Muscle of leg (tissue), 11 donors: ENCODE measurements around the gene SOCS3. TPM values are rescaled to one million over a fixed set of nuclear protein-coding genes. Genes with fewer than 3 reads are reported as not detected.
A peak's percentile ranks its signal among the peaks of the same experiment; 100 is the strongest.

Source experiments
- DNase-seq: peaks from one replicate; pipeline ENCODE4 v3.0.0; 2013
- H3K27ac ChIP-seq: one replicate; pipeline ENCODE4 v1.5.1; 2013; ENCODE audit warnings: mild to moderate bottlenecking, low read length, control low read depth
- H3K27me3 ChIP-seq: one replicate; pipeline ENCODE4 v1.6.1; 2013; ENCODE audit warnings: low read length; ENCODE audit not compliant: control insufficient read depth, insufficient read depth
- H3K36me3 ChIP-seq: one replicate; pipeline ENCODE4 v1.6.1; 2013; ENCODE audit warnings: low read length; ENCODE audit not compliant: control insufficient read depth, insufficient read depth
- H3K4me1 ChIP-seq: one replicate; pipeline ENCODE4 v1.6.1; 2013; ENCODE audit warnings: low read length; ENCODE audit not compliant: control insufficient read depth, insufficient read depth
- H3K4me3 ChIP-seq: one replicate; pipeline ENCODE4 v1.5.1; 2013; ENCODE audit warnings: low read length, control low read depth
- H3K9me3 ChIP-seq: replicated peaks from 2 replicates; pipeline ENCODE4 v1.6.1; 2013; ENCODE audit warnings: low read depth, low read length; ENCODE audit not compliant: control insufficient read depth
- WGBS: methylation state at CpG from one replicate; pipeline ENCODE4 v1.1.5; 2013; ENCODE audit warnings: missing lambda C conversion rate; ENCODE audit not compliant: insufficient coverage; 5-methylcytosine and 5-hydroxymethylcytosine counted together
- polyA plus RNA-seq, 8 donors: library from polyadenylated mRNA; unstranded; fragments of 120-200 nt; gene quantifications; one replicate each; pipeline versions ENCODE4 v1.2.1 to v1.2.3, GENCODE V29; 2013; ENCODE audit warnings: inconsistent platforms in 1 of 8, low replicate concordance in 1 of 8; ENCODE audit not compliant: insufficient read length in 8 of 8, insufficient read depth in 1 of 8
- total RNA-seq: library from RNA; stranded (reverse); fragments of 120-200 nt; gene quantifications from one replicate; pipeline ENCODE4 v1.2.4, GENCODE V29; 2013

SOCS3 gene
- total and polyA plus RNA-seq, 9 donors, result 8.4 to 59.8 (median 24.3) TPM

DNA sequence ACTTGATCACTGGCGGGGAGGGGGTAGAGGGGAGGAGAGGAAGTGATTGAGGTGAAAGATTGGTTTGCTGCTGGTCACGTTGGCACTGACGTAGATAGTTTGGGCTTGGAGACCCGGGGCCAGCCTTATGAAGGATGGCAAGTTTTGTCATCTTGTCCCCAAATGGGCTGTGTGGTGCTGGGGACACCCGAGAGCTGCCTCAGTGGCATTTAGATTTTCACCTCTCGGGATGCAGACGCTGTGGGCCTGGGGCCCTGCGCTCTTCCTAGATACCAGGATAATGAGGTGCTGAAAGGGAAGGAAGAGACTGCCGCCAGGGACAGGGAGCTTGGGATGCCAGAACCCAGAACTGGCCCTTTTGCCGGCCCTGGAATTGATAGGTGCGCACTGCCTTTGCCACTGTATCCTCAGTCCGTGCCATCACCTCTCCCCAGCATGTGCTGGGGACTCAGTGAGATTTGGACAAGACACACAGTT, 1.4 kb upstream of the SOCS3 start:
- H3K27ac ChIP-seq, result no peak overlapping the region
- peaks cover 16% of the 10 kb centered on the region for H3K27me3 ChIP-seq
- peaks cover 21% of the 10 kb centered on the region for H3K36me3 ChIP-seq
- H3K4me3 ChIP-seq, result no peak overlapping the region
- no peak for DNase-seq
- peaks cover 46% of the 10 kb centered on the region for H3K4me1 ChIP-seq
- WGBS, result 67% methylated on average over 10 of the region's 12 CpGs
- H3K9me3 ChIP-seq, result no peaks in the 10 kb centered on the region

DNA sequence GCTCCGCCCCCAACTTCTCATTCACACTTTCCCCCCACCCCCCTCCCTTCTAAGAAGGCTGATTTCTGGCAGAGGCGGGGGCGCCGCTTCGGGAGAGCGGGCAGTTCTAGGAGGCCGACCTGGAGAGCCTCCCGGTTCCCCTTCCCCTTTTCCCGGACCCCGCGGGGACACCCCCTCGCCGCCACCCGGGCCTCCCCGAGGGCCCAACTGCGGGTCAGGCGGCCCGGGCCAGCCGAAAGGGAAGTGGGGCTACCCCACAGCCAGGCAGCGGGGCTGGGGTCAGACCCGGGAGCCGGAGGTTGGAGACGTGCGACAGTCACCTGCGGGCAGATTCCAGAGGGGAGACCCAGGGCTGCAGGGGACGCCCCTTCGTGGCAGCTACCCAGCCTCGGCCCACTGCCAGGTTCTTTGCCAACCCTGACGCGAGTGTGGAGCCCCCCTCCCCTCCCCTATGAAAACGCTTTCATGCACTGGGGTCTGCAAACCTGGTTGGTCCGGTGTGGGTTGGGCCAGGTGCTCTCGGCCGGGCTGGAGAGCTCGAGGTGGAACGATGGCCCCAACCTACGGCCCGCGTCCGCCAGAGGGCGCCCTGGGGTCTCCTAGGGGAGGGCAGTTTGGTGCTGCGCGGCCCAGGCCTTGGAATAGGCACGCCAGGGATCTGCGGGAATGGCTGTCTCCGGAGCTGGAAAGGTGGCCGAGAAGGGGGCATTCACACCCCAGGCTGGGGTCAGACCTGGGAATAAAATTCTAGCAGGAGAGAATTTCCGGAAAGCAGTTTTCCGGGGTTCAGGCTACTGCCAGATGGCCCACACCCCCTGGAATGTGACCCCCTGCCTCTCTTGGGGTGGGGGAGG, 721 bp upstream of the SOCS3 start:
- Histone ChIP-seq H3K27me3 (peaks cover 16% of the 10 kb centered on the region), H3K9me3 (no peaks in the 10 kb centered on the region), H3K4me3 (peak overlapping the region; percentile 57), H3K4me1 (peaks cover 46% of the 10 kb centered on the region), H3K27ac (peak overlapping the region; percentile 91), H3K36me3 (peaks cover 28% of the 10 kb centered on the region)
- peak; percentile 88 for DNase-seq
- WGBS, result 4% methylated on average over 36 of the region's 49 CpGs

DNA sequence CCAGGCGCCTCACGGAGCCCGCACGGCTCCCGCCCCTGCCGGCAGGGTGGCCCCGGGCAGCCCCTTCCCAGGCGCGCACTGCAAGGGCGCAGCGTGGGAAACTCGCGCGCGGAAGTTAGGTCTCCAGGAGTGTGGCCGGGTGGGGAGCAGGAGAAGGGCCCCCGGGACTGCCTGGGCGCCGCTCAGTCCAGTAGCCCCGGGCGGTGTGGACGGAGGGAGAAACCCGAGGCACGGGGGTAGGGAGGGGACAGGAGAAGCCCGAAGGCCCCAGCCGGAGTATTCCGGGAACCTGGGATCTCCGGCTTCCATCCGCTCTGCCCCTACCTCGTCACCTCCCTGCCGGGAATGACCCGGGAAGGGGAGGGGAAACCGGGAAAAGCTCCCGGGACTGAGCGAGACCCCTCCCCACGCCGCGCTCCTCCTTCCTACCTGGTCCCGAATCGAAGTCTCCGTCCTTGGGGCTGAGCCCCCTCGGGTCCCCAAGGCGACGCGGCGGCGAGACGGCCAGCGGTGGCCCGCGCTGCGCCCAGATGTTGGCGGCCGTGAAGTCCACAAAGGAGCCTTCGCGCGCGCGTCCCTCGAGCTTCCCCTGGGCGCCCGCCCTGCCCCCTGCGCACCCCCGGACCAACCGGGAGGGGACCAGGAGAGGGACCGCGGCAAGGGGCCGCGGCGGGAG, 418 bp downstream of the SOCS3 start:
- under 1% methylated on average over 49 of the region's 70 CpGs for WGBS
- Histone ChIP-seq H3K4me3 (peak overlapping the region; percentile 94), H3K4me1 (peaks cover 50% of the 10 kb centered on the region), H3K36me3 (peaks cover 31% of the 10 kb centered on the region), H3K27ac (peak overlapping the region; percentile 90), H3K9me3 (no peaks in the 10 kb centered on the region), H3K27me3 (peaks cover 16% of the 10 kb centered on the region)
- DNase-seq, result peak; percentile 69

DNA sequence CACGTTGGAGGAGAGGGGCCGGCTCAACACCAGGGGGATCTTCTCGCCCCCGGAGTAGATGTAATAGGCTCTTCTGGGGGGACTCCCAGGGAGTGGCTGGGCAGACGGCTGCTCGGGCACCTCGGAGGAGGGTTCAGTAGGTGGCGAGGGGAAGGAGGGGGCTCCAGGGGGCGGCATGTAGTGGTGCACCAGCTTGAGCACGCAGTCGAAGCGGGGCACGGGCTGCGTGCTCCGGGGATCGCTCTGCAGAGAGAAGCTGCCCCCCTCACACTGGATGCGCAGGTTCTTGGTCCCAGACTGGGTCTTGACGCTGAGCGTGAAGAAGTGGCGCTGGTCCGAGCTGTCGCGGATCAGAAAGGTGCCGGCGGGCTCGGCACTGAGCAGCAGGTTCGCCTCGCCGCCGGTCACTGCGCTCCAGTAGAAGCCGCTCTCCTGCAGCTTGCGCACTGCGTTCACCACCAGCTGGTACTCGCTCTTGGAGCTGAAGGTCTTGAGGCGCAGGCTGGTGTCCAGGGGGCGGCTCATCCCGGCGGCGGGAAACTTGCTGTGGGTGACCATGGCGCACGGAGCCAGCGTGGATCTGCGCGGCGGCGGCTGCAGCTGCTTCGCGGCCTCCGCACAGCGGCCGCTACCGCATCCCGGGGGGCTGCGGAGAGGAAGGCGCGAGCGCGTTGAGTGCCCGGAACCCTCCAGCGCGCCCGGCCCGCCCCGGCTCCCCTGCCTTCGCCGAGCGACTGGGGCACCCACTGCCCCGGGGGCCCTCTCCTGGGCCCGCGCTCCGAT, 1.1 kb downstream of the SOCS3 start:
- H3K4me1 ChIP-seq, result peaks cover 57% of the 10 kb centered on the region

DNA sequence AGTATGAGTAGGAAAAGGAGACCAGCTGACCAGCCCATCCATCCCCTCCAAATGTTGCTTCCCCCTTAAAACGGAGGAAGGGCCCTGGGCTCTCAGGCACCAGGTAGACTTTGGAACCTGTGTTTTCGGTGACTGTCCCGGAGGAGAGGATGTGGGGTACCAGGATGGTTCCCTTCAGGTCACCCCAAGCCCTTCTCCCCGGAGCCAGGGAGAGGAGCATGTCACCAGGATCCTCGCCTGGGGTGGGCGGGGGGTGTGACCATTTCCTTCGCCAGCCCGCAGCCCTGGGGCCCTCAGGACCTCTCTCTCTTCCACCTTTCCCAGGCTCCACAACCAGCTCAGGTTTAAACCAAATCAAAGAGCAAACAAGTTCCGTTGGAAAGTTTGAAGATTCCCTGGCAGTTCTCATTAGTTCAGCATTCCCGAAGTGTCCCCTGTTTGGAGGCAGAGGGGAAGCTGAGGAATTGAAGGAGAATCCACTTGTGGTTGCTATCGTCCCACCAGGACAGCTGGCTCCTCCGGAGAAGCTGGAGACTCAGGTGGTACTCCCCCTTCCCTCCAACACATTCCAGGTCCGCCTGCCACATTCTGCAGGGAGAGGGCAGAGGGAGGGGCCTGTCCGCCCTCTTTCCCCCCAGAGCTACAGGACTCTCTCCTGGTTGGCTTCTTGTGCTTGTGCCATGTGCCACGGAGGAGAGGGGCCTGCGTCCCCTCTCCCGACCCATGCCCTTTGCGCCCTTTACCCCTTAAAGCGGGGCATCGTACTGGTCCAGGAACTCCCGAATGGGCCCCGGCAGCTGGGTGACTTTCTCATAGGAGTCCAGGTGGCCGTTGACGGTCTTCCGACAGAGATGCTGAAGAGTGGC, 2.0 kb downstream of the SOCS3 start:
- no peak for DNase-seq
- Histone ChIP-seq H3K36me3 (peaks cover 31% of the 10 kb centered on the region), H3K9me3 (no peaks in the 10 kb centered on the region), H3K27ac (no peak overlapping the region), H3K4me3 (peak overlapping the region; percentile 94), H3K27me3 (peaks cover 16% of the 10 kb centered on the region), H3K4me1 (peaks cover 64% of the 10 kb centered on the region)
- 68% methylated on average over 20 of the region's 25 CpGs for WGBS

More for the DNA sequence above, 1.1 kb downstream of the SOCS3 start:
- Histone ChIP-seq H3K27me3 (peaks cover 16% of the 10 kb centered on the region), H3K27ac (peak overlapping the region; percentile 90), H3K4me3 (peak overlapping the region; percentile 94), H3K9me3 (no peaks in the 10 kb centered on the region), H3K36me3 (peaks cover 31% of the 10 kb centered on the region)
- peak; percentile 63 for DNase-seq
- WGBS, result 4% methylated on average over 71 of the region's 72 CpGs

DNA sequence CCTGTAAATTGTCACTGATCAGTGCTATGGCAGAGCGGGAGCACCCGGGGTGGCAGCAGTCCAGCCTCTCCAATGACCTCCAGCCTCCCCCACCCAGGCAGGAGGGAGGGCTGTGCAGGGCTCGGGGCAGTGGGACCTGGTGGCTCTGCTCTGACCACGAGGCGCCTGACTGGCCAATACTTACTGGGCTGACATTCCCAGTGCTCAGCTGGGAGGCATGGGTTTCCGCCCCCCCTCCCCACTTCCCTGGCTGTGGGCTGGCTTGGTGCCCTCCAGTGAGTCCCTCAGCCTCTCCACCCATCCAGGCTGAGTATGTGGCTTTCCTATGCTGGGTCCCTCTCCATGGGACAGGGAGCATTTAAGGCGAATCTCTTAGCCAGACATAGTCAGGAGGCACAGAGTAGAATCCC, 2.7 kb downstream of the SOCS3 start:
- Histone ChIP-seq H3K27me3 (peaks cover 16% of the 10 kb centered on the region), H3K4me1 (peaks cover 69% of the 10 kb centered on the region), H3K36me3 (peaks cover 31% of the 10 kb centered on the region), H3K9me3 (no peaks in the 10 kb centered on the region), H3K4me3 (peak overlapping the region; percentile 94), H3K27ac (no peak overlapping the region)
- 74% methylated on average over 3 of the region's 7 CpGs for WGBS
- DNase-seq, result peak; percentile 37

DNA sequence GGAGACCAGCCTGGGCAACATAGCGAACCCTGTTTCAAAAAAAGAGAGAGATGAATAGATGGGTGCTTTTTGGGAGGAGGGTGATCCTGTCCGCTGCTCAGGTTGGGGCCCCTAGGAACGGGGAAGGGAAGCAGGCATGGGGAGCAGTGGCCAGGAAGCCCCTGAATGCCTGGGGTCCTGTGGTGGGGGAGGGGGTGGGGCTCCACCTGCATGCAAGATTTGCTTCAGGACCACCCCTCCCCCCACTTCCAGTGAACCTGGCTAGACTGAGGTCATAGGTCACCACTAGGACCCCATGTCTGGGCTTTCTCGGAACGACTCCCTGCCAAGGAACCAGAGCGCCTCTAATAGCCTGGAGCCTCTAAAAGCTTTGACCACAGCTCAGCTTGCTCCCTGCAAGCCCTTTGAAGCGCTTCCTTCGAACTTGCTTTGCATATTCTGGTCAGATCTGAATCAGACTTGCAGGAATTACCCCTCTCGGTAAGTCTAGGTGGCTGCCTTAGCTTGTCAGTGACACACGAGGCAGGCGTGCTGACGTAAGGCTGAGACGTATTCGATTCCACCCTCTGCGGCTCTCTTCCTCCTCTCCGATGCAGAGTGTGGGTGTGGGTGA, 3.7 kb downstream of the SOCS3 start:
- Histone ChIP-seq H3K4me3 (no peak overlapping the region), H3K27ac (peak overlapping the region; percentile 44), H3K27me3 (peaks cover 16% of the 10 kb centered on the region), H3K9me3 (no peaks in the 10 kb centered on the region), H3K4me1 (peaks cover 79% of the 10 kb centered on the region), H3K36me3 (peaks cover 31% of the 10 kb centered on the region)
- DNase-seq, result peak; percentile 67
- 51% methylated on average over 7 of the region's 16 CpGs for WGBS

DNA sequence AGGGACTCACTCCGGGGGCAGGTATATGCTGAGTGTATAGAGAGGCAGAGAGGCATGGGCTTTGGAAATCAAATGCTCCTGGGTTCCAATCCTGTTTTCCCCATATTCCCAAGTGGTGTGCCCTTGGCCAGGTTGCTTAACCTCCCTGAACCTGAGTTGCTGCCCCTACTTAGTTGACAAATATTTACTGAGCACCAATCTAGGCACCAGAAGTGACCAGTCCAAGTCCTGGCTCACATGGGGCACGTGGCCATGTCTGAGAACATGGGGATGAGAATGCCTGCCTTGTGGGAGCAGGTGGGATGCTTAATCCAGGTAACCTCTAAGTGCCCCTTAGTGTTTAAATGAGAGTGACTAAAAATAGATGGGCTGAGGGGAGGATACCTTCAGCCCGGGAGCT, 4.2 kb downstream of the SOCS3 start:
- Histone ChIP-seq H3K36me3 (peaks cover 31% of the 10 kb centered on the region), H3K4me3 (no peak overlapping the region), H3K27ac (no peak overlapping the region), H3K9me3 (no peaks in the 10 kb centered on the region), H3K4me1 (peaks cover 78% of the 10 kb centered on the region), H3K27me3 (peaks cover 16% of the 10 kb centered on the region)
- 59% methylated on average over 3 of the region's 3 CpGs for WGBS
- DNase-seq, result peak; percentile 38

DNA sequence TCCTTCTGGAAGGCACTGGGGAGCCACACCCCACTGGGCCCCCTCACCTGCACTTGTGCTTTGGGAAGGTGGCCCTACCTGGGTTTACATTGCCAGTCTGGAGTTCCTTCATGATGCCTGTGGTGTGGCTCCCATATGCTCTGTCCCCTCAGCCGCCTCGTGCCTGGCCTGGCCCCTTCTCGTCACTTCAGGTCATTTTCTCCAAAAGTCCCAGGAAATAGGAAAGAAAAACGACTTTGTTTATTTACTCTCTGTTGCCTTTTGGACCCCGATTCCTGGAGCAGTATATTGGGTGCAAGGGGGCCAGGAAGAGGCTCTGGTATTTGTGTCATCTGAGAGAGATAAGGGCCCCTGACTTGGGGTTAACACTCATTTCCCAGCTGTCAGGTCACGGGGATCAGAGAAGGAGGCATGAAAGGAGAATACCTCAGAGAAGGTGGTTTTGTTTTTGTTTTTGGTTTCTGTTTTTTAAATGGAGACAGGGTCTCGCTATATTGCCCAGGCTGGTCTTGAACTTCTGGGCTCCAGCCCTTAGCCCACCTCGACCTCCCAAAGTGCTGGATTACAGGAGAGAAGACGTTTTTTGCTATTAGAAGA, 4.7 kb downstream of the SOCS3 start:
- Histone ChIP-seq H3K36me3 (peaks cover 31% of the 10 kb centered on the region), H3K4me3 (no peak overlapping the region), H3K4me1 (peaks cover 78% of the 10 kb centered on the region), H3K9me3 (no peaks in the 10 kb centered on the region), H3K27ac (no peak overlapping the region), H3K27me3 (peaks cover 16% of the 10 kb centered on the region)
- 58% methylated on average over 6 of the region's 9 CpGs for WGBS
- no peak for DNase-seq
